HG02870 (cell line): Measurements from ENCODE around the gene FBXL12.
A peak's percentile ranks its signal among the peaks of the same experiment; 100 is the strongest.
"Not testable (repeated sequence)": the region's sequence is repeated elsewhere in the genome, so short reads cannot be mapped to it uniquely, and the experiment has no call there.

Experiments
- ATAC-seq: cut with Tn5 transposase; IDR thresholded peaks from one replicate; pipeline ENCODE4 v1.9.1; 2021; ENCODE audit warnings: mild to moderate bottlenecking, moderate library complexity; ENCODE audit not compliant: unreplicated experiment

FBXL12 gene

DNA sequence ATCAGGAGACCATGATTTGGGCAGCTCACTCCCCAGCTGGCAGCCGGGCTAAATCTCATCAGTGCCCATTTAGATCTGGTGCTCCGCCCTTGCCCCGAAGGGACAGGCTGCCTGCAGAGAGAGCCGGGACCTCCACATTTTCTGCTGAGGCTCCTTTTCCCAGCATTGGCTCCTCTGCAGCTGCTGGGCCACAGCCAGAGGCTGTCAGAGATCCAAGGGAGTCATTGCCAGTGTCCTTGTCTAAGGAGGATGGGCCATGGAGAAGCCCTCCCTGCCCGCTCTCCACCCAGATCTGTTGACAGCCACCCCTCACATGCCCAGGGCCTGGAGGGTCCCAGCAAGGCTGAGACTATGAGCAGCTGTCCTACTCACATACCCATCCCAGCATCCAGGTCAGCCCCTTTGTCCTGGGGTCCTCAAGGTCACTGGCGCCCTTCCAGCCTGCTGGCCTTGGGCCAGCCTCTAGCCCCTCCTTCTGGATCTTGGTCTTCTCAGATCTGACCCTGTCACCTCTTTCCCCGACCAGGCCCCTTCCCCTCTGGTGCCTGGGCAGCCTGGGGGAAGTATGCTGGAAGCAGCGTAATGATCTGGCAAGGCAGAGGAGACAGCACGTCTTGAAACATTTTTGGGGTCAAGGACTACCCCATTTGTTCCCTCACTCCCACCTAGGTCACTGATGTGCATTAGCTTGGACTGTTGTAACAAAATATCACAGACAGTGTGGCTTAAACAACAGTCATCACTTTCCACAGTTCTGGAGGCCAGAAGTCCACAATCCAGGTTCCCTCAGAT, 24.2 kb upstream of the FBXL12 start:
- ATAC-seq = no peak

DNA sequence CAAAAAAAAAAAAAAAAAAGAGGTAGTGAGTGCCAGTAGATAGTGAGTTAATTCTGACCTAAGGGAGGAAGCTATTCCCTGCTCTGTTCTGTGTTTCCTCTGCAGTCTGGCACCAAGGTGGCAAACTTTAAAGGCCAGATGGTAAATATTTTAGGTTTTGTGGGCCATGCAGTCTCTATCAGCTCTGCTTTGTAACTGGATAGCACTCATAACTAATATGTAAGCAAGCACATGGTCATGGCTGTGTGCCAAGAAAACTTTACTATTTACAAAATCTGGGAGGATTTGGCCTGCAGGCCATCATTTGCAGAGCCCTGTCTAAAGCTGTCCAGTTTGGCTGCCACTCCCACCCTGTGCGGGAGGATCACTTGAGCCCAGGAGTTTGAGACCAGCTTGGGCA, 20.5 kb upstream of the FBXL12 start:
- no peak for ATAC-seq

DNA sequence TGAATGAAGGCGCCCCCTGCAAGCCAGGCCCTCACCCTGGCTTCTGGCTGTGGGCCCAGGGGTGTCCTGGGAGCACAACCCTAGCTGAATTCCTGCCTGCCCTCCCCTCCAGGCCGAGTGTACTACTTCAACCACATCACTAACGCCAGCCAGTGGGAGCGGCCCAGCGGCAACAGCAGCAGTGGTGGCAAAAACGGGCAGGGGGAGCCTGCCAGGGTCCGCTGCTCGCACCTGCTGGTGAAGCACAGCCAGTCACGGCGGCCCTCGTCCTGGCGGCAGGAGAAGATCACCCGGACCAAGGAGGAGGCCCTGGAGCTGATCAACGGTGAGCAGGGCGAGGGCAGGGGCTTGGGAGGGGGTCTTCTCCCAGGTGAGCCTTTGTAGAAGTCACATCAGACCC, 19.4 kb upstream of the FBXL12 start:
- no peak for ATAC-seq

DNA sequence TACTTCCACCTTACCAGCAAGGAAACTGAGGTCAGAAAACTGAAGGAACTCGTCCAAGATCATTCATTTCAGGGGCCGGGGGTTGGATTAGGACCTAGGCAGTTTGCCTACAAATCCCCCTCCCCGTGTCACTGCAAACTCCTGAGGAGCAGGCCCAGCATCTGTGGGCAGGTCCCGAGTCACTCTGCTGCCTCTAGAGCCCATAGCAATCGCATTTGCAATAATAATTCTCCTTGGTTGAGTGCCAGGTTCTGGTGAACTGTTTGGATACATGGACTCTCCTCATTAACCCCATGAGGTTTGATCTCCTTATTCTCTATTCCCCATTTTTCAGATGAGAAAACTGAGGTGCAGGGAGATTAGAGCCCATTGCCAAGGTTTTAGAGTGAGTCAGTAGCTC, 17.1 kb upstream of the FBXL12 start:
- ATAC-seq = no peak

DNA sequence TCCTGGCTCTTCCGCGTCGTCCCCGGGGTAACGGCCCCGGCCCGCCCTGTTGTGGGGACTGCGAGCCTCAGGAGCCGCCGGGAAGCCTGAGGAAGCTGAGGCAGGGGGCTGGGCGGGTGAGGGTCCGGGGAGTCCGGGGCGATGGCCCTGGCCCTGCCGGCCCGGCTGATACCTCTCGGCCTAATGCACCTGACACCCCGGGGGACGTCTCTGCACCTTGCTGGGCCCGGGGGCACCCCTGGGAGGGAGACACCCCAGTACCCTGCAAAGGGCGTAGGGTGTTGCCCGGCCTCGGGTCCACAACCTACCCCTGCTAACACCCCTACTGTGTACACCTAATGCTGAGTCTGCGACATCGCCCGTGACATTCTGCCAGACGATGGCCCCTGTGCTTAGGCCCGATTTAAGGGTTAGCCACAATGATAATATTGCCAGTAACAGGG, 16.6 kb upstream of the FBXL12 start:
- ATAC-seq = peak; percentile 11

DNA sequence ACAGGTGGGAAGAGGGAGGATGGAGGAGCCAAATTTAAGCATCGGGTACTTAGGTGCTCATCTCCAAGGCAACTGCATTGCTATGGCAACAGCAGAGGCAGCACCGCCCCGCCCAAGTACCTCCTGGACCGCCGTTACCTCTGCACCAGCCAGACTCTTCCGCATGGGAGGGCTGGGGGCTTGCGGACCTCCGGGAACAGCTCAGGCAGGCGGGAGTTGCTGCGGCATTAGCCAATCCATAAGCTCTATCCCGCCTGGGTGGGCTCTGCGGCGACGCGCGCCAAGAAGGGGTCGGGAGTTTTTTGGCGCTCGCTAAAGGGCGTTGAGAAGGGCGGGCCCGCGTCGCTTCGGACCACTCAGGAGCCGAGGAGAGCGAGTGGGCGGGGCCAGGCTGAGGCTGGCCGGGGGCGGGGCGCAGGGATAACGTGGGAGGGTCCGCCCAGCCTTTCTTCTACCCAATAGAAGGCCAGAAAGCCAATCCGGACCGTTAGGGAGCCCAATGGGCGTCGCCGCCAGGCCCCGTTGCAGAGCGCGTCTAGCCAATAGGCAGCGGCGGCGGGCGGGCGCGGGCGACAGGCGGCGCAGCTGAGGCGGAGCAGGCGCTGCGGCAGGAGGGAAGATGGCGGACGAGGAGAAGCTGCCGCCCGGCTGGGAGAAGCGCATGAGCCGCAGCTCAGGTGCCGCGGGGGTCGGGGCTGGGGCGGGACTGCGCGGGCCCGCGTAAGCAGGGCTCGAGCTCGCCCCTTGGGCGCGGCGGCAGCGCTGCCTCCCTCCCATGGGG, 16.0 kb upstream of the FBXL12 start, which contains the start of gene PIN1:
PIN1 (plus strand) TSS at position 593 of the 781 bp plus-strand sequence; CDS start at position 620, 27 bp downstream.
- ATAC-seq = peak; percentile 93

DNA sequence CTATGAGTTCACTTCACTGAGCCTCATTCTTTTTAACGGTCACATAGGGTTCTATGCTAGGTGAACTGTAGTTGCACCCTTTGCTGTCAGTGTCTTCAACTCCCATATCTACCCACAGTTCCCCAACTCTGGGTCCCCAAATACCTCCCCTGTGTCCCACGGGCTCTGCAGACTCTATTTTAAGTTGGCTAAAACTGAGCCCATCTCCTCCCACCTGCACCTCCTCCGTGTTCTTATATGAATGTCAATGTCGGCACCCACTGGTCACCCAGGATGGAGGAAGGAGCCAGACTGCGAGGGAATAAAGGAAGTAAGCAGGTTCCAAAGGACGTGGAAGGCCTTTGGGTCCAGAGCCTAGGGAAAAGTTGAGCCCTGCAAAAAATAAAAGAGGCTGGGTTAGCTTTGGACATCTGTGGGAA, 15.4 kb upstream of the FBXL12 start:
- ATAC-seq = no peak

DNA sequence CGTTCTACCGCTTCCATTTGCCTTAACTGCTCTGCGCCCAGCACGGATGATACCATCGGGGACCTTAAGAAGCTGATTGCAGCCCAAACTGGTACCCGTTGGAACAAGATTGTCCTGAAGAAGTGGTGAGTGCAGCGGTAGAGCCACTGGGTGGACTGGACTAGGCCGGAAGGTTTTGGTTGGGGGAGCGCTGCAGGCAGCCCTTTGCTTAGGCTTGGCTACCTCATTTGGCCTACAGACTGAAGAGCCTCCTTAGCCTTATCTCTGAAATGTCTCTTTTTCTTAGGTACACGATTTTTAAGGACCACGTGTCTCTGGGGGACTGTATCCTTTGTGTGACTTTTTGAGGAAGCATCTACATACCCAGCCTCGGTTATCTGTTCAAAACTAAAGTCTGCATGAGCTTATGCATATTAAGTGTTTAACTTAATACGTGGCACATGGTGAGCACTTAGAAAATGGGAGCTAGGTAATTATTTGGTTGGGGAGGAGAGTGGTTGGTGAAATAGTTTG, 9.7 kb upstream of the FBXL12 start:
- no peak for ATAC-seq

DNA sequence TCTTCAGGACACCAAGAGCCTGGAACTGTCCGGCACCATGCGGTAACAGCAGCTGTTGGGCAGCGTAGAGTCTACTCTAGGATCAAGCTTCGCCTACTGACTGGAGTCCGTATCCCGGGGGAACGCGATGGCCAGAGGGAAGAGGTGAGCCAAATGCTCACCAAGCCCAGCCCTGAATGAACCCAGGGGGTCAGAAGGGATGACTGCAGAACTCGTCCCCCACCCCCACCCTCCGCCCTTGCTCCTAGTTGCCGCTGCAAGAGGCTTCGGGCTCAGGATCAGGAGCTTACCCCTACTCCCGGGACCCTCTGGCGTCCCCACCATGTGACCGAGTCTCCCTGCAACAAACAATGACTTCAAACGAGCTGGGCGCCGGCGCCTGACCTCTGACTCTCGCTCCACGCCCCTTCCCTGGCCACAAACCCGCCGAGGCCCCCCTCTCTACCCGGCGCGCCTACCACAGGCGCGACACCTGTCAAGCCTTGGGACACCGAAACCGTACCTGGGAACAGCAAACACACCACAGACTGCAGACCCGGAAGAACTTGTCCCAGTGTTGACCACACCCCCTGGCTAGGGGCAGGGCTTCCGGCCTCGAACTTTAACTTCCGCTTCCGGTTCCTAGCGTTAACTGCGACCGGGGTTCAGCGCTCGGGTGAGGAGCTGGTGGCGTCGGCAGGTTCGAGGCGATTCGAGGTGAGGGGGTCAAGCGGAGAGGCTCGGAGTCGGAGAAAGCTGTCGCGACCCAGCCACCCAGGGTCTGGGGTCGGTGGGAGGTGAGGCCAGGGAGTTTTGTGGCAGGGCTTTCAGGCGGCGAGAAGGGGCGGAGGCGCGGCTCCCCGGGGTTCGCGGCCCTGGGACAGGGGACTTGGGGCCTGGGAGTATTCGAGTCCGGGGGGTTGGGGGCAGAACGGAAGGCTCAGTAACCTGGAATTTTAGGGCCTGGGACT, 8.7 kb upstream of the FBXL12 start, which contains the start of gene UBL5:
UBL5 (plus strand) TSS at position 630 of the 950 bp plus-strand sequence. CDS start 420 bp downstream, outside the sequence.
- ATAC-seq = peak; percentile 81

DNA sequence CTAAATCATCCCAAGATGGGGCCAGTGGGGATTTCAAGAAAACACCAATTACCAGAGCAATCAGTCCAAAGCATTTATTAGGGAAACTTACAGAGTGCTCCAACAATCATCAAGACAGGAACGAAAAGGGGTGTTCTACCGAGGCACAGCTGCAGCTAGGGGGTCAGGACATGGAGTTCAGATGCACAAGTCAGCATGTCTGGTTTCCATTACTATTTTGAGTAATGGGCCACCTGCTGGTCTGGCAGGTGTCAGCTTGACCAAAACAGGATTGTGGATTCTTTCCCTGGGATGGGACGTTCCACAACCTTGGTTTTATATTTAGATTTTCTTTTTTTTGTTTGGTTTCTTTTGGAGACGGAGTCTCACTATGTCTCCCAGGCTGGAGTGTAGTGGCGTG, 4.9 kb upstream of the FBXL12 start:
- ATAC-seq = no peak

DNA sequence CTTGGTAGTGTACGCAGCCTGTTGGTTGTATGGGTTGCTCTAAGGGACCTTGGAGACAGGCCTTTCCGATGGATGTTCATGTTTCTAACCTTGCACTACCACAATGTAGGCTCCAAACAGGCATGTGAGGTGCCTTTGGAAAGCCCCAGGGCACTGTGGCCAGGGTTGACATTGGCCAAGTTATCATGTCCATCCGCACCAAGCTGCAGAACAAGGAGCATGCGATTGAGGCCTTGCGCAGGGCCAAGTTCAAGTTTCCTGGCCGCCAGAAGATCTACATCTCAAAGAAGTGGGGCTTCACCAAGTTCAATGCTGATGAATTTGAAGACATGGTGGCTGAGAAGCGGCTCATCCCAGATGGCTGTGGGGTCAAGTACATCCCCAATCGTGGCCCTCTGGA, 1.2 kb upstream of the FBXL12 start:
- ATAC-seq = not testable (repeated sequence)

DNA sequence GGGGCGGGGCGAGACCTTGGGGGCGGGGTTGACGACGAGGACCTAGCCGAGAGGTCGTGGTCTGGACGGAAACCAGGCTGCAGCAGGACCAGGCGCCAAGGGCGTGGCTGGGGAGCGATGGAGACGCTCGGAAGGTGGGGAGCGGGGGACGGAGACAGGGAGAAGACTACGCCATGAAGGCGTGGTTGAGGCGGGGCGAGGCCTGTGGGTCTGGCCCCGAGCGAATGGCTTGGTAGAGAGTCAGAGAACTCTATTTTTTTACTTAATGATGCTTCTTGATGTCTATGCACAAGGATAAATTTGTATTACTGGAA, 674 bp upstream of the FBXL12 start:
- ATAC-seq = no peak

DNA sequence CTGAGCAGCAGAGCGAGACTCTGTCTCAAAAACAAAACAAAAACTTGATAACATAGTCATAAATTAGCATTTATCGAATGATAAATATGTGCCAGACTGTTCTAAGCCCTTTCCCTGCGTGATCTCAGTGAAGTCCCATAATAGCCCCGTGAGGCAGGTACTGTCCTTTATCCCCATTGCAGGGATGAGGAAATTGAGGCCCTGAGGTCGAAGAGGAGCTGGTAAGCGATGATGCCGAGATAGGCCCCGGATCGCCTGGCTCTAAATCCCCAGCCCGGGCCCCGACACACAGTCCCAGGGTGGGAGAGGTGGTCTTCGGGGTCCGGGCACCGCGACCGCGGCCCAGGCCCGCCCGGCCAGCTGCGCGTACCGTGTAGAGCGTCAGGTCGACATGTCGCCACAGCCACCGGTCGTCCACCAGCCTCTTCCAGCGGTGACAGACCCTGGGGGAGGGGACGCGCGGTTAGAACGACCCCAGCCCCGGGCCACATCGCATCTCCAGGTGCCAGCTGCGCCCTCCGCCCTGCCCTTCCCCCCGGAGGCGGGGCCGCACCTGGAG, 625 bp downstream of the FBXL12 start:
- ATAC-seq = no peak

DNA sequence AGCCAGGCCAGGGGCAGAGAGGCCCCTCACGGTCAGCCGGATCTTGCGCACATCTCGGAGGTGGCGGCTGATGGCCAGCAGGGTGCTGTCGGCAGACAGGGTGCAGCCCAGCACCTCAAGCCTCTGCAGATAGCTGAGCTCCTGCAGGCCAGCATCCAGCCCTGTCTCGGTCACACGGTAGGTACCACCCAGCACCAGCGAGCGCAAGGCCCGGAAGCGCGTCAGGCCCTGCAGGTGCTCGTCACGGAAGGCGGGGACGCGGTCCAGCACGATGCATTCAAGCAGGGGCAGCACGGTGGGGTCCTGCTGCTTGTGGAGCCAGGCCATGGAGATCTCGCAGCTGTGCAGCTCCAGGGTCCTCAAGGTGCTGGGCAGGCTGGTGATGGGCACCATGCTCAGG, 7.7 kb downstream of the FBXL12 start:
- no peak for ATAC-seq

DNA sequence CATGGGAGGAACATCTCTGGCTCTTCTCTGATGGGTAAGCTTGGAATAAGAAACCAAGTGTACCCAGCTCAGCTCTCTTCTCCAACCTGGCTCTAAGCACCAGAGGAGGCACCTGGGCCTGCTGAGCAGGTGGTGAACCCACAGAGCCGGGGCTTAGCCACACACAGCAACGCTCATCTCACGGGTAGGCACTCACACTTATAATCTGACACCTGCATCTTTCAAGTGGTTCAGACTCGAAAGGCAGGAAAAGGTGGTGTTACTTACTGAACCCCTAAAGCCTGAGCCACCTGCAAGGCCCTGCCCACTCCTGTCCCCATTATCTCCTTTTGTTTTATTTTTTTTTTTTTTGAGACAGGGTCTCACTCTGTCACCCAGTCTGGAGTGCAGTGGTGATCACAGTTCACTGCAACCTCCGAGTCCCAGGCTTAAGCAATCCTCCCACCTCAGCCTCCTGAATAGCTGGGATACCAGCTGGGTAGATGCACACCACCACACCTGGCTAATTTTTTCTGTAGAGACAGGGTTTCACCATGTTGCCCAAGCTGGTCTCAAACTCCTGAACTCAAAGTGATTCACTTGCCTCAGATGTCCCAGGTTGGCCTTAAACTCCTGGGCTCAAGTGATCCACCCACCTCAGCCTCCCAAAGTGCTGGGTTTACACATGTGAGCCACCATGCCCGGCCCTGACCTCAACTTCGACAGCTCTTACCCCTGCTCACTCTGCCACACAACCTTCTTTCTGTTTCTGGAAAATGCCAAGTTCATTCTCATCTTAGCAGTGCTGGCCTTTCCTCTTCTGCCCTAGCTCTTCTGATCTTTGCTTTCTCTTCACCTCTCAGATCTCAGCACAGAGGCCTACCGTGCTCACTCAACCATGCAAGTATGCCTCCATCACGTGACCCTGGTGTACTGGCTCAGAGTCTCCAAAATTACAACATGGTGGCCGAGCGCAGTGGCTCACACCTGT, 9.7 kb downstream of the FBXL12 start:
- no peak for ATAC-seq

DNA sequence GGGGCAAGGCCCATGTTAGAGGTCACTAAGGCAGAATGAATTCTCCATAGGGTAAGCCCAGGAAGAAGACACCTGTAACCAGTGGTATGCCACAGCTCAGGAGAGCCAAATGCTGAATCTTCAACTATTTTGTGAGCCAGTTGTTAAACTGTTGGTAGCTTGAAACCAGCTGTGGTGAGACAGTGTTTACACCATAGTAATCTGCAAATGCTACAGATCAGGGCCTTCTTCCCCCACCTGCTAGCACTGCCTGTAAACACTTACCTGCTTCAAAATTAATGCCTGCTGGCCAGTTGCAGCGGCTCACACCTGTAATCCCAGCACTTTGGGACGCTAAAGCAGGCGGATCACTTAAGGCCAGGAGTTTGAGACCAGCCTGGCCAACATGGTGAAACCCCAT, 12.1 kb downstream of the FBXL12 start:
- ATAC-seq = no peak

DNA sequence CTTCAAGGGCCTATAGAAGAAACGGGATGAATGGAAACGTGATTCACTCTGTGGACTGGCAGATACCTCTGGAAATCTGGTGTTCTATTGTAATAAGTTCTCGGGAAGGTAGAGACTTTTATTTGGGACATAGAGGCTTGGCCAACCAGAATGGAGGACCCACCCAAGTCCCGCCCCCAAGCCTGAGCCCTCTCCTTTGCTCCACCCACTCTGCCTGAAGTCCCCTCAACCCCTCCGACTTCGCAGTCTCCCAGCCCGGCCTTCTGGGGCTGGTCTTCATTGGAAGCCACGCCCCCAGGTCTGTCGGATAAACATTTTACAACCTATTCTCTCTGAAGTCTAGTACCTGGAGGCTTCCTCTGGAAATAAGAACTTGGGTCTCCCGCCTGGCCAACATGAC, 16.9 kb downstream of the FBXL12 start:
- no peak for ATAC-seq

DNA sequence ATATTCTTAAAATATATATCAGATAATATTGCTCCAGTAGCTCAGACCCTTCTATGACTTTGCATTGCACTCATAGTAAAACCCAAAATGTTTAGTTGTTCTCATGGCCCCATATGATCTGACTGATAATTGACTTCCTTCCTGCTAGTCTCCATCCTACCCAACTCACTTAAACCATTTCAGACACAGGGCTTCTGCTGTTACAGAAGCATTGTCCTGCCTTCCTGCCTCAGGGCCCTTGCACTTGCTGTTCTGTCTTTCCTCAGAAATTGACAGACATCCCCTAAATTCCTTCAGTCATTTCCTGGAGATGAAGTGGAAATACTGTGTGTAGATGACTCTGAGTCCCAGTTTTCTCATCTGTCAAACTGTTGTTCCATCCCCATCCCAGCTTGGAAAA, 19.7 kb downstream of the FBXL12 start:
- no peak for ATAC-seq

DNA sequence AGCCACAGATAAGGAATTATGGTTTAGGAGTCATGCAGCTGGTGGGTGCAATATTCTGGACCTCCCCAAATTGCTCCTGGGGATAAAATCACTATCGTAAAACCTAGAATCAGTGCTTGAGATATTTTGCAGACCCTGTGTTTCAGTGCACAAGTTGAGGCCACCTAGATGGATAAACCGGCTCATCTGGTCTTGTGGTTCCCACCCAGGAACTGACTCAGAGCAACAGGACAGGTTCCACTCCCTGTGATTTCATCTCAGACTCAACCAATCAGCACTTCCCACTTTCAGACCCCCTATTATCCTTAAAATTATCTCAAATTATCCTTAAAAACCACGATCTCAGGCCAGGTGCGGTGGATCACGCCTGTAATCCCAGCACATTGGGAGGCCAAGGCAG, 21.0 kb downstream of the FBXL12 start:
- no peak for ATAC-seq
